Neuron (in vitro differentiated cells): Measurements from ENCODE around the gene VILL.
"Not testable (repeated sequence)": the region's sequence is repeated elsewhere in the genome, so short reads cannot be mapped to it uniquely, and the experiment has no call there.

Experiments used
- H2AFZ ChIP-seq: one replicate; pipeline ENCODE4 v1.6.1; 2013; ENCODE audit warnings: low read depth, mild to moderate bottlenecking, inconsistent platforms, low read length, moderate library complexity
- H3K27me3 ChIP-seq: one replicate; pipeline ENCODE4 v1.6.1; 2013; ENCODE audit warnings: low read length; ENCODE audit not compliant: insufficient read depth
- H3K36me3 ChIP-seq: one replicate; pipeline ENCODE4 v1.6.1; 2013; ENCODE audit warnings: low read length; ENCODE audit not compliant: insufficient read depth
- H3K4me1 ChIP-seq: one replicate; pipeline ENCODE4 v1.6.1; 2013; ENCODE audit warnings: low read length; ENCODE audit not compliant: insufficient read depth
- H3K4me3 ChIP-seq: 2 replicates; pipeline ENCODE4 v1.5.1; 2013; ENCODE audit warnings: mild to moderate bottlenecking, low read length, moderate library complexity
- H3K9me3 ChIP-seq: one replicate; pipeline ENCODE4 v1.6.1; 2013; ENCODE audit warnings: low read length

VILL gene

GRCh38 chr3:37984051-37984450, 6.5 kb upstream of the VILL start:
- Histone ChIP-seq H3K9me3 (no peaks in the 10 kb centered on the region), H3K36me3 (peaks cover 19% of the 10 kb centered on the region), H3K4me3 (no peak overlapping the region), H2AFZ (no peak overlapping the region), H3K4me1 (no peaks in the 10 kb centered on the region), H3K27me3 (no peaks in the 10 kb centered on the region)

GRCh38 chr3:37984596-37984995, 6.0 kb upstream of the VILL start:
- Histone ChIP-seq H3K36me3 (peaks cover 19% of the 10 kb centered on the region), H2AFZ (no peak overlapping the region), H3K4me3 (no peak overlapping the region), H3K9me3 (no peaks in the 10 kb centered on the region), H3K4me1 (no peaks in the 10 kb centered on the region), H3K27me3 (no peaks in the 10 kb centered on the region)

- Histone ChIP-seq H3K4me1 (no peaks in the 10 kb centered on the region), H2AFZ (no peak overlapping the region), H3K9me3 (no peaks in the 10 kb centered on the region), H3K4me3 (no peak overlapping the region), H3K27me3 (peaks cover 3% of the 10 kb centered on the region), H3K36me3 (peaks cover 11% of the 10 kb centered on the region)
These were observed 4.8 kb upstream of the VILL start for GRCh38 chr3:37985637-37986320.

GRCh38 chr3:37986479-37987314, 3.9 kb upstream of the VILL start:
- Histone ChIP-seq H3K9me3 (no peaks in the 10 kb centered on the region), H3K36me3 (peaks cover 11% of the 10 kb centered on the region), H2AFZ (no peak overlapping the region), H3K4me3 (no peak overlapping the region), H3K27me3 (peaks cover 3% of the 10 kb centered on the region), H3K4me1 (no peaks in the 10 kb centered on the region)

DNA sequence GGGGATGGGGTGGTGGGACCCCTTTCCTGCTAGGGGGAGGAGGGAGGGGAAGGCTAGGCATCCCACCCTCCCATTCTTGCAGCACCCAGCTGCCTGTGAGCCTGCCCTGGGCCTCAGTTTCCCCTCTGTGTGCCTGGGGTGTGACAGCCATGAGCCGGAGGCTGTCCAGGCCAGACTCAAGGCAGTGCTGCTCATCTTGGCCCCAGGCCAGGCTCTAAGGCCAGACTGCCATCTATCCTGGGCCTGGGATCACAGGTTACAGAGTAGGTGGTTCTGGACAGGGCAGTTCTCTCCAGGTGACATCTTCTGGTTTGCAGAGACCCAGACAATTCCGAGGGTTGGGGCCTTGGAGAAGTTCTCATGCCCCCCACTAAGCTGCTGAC, 3.3 kb upstream of the VILL start:
- Histone ChIP-seq H3K27me3 (peaks cover 9% of the 10 kb centered on the region), H3K4me3 (no peak overlapping the region), H3K9me3 (no peaks in the 10 kb centered on the region), H2AFZ (no peak overlapping the region), H3K36me3 (peaks cover 5% of the 10 kb centered on the region), H3K4me1 (no peaks in the 10 kb centered on the region)

GRCh38 chr3:37987751-37988179, 2.8 kb upstream of the VILL start:
- Histone ChIP-seq H3K27me3 (peaks cover 14% of the 10 kb centered on the region), H3K36me3 (peaks cover 3% of the 10 kb centered on the region), H2AFZ (no peak overlapping the region), H3K4me3 (no peak overlapping the region), H3K9me3 (no peaks in the 10 kb centered on the region), H3K4me1 (no peaks in the 10 kb centered on the region)

DNA sequence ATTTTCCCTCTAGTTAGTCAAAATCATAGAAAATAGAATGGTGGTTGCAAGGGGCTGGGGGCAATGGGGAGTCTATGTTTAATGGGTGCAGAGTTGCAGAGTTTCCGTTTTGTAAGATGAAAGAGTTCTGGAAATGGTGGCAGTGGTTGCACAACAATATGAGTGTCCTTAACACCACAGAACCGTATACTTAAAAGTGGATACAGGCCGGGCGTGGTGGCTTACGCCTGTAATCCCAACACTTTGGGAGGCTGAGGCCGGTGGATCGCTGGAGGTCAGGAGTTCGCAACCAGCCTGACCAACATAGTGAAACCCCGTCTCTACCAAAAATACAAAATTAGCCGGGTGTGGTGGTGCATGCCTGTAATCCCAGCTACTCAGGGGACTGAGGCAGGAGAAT, 2.2 kb upstream of the VILL start:
- not testable (repeated sequence) for H3K36me3 ChIP-seq, H3K4me3 ChIP-seq, H3K4me1 ChIP-seq, H3K9me3 ChIP-seq, H2AFZ ChIP-seq
- peaks cover 18% of the 10 kb centered on the region for H3K27me3 ChIP-seq

- peaks cover 3% of the 10 kb centered on the region for H3K36me3 ChIP-seq
- no peaks in the 10 kb centered on the region for H3K4me1 ChIP-seq
- no peak overlapping the region for H2AFZ ChIP-seq
- H3K9me3 ChIP-seq: no peaks in the 10 kb centered on the region
- H3K27me3 ChIP-seq: peaks cover 23% of the 10 kb centered on the region
- H3K4me3 ChIP-seq: no peak overlapping the region
These were observed 1.6 kb upstream of the VILL start for GRCh38 chr3:37988931-37989525.

DNA sequence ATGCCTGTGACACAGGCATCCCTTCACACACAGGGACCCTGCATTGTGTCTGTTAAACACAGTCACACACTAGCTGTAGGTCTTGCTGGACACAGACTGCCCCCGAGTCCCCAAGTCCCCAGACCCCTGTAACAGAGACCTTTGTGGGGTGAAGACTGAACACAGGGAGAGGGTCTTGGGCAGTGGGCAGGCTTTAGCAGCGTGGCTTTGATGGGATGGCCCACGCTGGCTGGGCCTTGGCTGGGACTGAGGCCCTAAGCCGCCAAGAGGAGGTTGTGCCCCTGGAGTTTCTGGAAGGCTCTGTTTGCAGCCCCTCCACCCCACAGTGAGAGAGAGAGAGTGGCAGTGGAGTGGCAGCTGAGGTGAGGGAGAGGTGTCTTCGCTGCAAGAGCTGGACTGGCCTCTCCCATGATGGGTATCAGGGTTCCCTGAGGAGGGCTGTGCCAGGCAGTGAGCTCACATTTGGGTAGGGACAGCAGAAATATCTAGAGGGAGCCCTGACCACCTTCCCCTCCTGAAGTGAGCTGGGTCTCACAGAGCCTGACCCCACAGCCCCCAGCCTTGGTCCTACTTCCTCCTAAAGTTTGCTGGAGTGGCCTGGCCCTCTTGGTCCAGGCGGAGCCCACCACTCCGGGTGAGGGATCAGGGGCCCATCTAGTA, 635 bp upstream of the VILL start:
- Histone ChIP-seq H3K9me3 (no peaks in the 10 kb centered on the region), H3K27me3 (peaks cover 23% of the 10 kb centered on the region), H3K4me1 (no peaks in the 10 kb centered on the region), H3K36me3 (no peaks in the 10 kb centered on the region), H3K4me3 (no peak overlapping the region), H2AFZ (no peak overlapping the region)

GRCh38 chr3:37991109-37991508, 523 bp downstream of the VILL start:
- Histone ChIP-seq H3K36me3 (no peaks in the 10 kb centered on the region), H3K9me3 (no peaks in the 10 kb centered on the region), H3K4me1 (no peaks in the 10 kb centered on the region), H3K27me3 (peaks cover 23% of the 10 kb centered on the region), H3K4me3 (no peak overlapping the region), H2AFZ (no peak overlapping the region)

DNA sequence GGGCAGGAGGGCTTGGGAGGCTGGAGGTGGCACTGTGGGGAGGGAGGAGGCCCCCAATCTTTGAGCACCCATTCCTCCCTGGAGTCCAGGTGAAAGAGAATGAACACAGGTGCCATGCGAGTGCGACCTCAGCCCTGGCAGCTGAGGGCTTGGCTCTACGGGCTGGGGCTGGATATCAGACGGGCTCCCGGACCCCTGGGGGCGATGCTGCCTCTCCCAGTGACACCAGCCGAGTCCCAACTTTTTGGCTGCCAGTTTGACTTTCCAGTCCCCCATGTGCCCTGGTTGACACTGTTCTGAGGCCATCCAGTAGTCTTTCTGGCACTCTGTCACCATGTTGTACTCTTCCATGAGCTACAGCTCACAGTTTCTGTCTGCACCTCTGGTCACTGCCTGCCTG, 1.2 kb downstream of the VILL start:
- no peaks in the 10 kb centered on the region for H3K9me3 ChIP-seq
- no peaks in the 10 kb centered on the region for H3K4me1 ChIP-seq
- no peaks in the 10 kb centered on the region for H3K36me3 ChIP-seq
- H3K4me3 ChIP-seq: no peak overlapping the region
- H3K27me3 ChIP-seq: peaks cover 23% of the 10 kb centered on the region
- no peak overlapping the region for H2AFZ ChIP-seq

GRCh38 chr3:37992271-37993066, 1.9 kb downstream of the VILL start:
- H3K9me3 ChIP-seq: no peaks in the 10 kb centered on the region
- H3K4me1 ChIP-seq: no peaks in the 10 kb centered on the region
- peaks cover 23% of the 10 kb centered on the region for H3K27me3 ChIP-seq
- H3K36me3 ChIP-seq: no peaks in the 10 kb centered on the region
- H2AFZ ChIP-seq: no peak overlapping the region
- no peak overlapping the region for H3K4me3 ChIP-seq
